AG09319 (cell line): Measurements from ENCODE around the gene ABHD6.

Experiments used
- DNase-seq: peaks from one replicate; pipeline ENCODE4 v3.0.0-alpha.2; 2010; ENCODE audit warnings: low read depth; ENCODE audit errors: extremely low read depth
- TF ChIP-seq, protein P1 (sequence below): IDR thresholded peaks from 2 replicates; pipeline ENCODE4 v1.5.1; 2011; ENCODE audit warnings: low read depth, mild to moderate bottlenecking, inconsistent platforms, low read length, moderate library complexity

ABHD6 gene

DNA sequence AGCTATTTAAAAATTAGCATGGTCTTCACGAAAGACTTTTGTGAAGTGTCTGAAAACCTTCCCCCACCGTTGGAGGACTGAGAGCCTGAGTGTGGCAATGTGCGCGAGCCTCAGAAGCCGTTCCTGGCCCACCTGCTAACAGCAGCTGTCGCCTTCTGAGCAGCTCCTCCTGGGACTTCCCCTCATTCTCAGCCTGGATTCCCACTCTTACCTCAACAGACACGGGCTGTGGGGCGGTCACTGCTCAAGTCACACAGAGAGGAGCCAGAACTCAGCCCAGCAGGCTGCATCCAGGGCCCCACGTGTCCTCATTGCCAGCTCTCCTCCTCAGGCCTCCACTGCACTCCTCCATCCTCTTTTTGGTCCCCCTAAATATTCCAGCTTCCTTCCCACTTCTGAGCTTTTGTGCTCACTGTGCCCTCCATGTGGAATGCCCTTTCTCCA is 34.7 kb upstream of the ABHD6 start:
- no peak for DNase-seq
- TF ChIP-seq, protein P1, sequence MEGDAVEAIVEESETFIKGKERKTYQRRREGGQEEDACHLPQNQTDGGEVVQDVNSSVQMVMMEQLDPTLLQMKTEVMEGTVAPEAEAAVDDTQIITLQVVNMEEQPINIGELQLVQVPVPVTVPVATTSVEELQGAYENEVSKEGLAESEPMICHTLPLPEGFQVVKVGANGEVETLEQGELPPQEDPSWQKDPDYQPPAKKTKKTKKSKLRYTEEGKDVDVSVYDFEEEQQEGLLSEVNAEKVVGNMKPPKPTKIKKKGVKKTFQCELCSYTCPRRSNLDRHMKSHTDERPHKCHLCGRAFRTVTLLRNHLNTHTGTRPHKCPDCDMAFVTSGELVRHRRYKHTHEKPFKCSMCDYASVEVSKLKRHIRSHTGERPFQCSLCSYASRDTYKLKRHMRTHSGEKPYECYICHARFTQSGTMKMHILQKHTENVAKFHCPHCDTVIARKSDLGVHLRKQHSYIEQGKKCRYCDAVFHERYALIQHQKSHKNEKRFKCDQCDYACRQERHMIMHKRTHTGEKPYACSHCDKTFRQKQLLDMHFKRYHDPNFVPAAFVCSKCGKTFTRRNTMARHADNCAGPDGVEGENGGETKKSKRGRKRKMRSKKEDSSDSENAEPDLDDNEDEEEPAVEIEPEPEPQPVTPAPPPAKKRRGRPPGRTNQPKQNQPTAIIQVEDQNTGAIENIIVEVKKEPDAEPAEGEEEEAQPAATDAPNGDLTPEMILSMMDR, result no peak

DNA sequence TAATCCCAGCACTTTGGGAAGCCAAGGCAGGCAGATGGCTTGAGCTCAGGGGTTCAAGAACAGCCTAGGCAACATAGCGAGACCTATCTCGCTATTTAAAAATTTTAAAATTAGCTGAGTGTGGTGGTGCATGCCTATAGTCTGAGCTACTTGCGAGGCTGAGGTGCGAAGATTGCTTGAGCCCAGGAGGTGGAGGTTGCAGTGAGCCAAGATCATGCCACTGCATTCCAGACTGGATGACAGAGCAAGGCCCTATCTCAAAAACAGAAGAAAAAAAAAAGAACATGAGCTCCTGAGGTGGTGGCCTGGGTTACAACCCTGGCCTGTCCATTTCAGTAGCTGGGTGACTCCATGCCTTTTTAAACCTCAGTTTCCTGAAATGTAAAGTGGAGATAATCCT is 34.1 kb upstream of the ABHD6 start:
- TF ChIP-seq, protein P1, result no peak
- DNase-seq, result no peak

DNA sequence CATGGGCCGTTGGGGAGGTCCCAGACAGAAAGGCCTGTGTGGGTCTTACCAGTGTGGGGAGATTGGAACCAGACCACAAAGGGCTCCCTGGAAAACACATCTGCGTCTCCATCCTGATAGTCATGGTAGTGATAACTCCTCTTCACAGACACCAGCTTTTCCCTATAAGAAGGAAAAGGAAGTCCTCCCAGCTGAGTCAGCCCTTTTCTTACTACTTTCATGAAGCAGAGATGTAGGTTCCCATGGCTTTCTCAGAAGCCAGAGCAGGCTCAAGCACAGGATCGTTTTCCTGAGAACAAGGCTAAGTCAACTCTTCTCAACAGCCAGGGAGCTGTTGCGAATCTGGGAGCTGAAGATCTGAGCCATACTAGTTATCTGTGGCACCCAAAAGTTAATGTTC is 32.9 kb upstream of the ABHD6 start:
- TF ChIP-seq, protein P1, result no peak
- no peak for DNase-seq

DNA sequence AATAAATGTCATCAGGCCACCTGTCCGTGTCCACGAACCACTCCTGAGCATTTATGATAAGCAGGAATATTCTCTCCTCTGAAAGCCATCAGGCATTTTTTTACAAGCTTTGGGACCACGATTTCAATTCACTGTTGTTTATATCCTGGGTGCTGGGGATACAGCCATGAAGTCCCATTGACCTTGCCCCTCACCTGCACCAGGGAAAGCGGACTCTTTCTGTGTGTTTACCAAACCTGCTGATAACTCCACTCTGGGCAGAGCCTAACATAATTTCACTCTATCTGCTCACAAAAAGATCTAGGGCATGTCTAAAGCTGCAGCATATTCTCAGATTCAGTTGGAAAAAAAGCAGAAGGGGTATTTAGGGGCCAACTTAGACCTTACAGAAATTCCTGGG is 31.6 kb upstream of the ABHD6 start:
- no peak for DNase-seq
- TF ChIP-seq, protein P1, result no peak

DNA sequence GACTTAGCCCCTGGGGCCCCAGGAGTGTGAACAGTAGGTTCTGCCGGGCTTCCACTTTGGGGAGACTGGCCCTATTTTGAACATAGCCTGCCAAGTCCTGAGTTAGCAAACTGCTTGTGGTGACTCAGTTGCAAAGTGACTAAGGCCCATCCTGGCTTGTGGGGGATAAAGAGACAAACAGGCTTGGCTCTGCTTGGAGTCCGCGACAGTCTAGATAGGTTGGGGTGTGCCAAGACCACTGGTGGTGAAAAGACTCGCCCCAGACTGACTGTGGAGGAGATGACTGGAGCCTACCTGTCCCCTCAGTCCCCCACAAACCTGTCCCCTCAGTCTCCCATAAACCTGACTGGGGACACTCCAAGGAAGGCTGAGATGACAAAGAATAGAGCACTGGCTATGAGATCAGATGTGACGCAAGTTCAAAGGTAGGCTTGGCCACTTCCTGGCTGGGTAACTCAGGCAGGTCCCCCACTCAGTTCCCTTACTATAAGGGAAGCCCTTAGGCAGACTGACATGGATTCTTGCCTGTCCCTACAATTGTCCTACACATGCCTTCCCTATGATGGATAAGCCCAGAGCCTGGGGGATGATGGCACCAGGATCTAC is 31.1 kb upstream of the ABHD6 start:
- TF ChIP-seq, protein P1, result no peak
- DNase-seq, result no peak

DNA sequence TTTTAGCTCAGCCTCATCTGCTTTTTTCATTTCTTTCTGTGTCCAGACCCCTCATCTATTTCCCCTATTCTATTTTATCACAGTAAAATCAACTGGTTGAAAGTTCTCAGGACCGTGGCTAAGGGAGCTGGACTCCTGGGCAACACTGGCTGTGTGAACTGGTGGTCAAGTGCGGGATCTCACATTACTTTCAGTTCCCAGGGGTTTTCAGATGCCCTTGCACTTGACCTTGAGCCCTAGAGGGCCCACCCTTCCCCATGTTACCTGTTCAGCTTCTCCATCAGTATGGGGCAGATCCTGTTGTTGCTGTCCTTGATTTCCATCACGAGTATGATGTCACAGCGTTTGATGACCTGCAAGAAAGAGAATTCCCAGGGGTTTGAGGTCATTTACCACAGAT is 29.6 kb upstream of the ABHD6 start:
- DNase-seq, result no peak
- TF ChIP-seq, protein P1, result no peak

DNA sequence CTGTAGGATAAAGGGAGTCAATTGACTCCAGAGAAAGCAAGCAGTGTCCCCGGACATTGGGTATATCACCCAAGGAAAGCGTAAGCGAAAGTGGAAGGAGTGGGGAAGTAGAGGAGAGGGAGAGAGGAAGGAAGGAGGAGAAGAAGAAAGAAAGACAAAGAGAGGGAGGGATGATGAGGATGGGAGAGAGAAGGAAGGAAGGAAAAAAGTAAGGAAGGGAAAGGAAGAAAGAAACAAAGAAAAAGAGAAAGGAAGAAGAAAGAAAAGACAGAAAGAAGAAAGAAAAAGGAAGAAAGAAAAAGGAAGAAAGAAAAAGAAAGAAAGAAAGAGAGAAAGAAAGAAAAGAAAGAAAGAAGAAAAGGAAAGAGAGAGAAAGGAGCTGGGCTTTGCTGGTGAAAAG is 27.7 kb upstream of the ABHD6 start:
- TF ChIP-seq, protein P1, result no peak
- DNase-seq, result no peak
